Measurements from ENCODE around the gene BMPR1A.
A peak's percentile ranks its signal among the peaks of the same experiment; 100 is the strongest.
"Not testable (repeated sequence)": the region's sequence is repeated elsewhere in the genome, so short reads cannot be mapped to it uniquely, and the experiment has no call there.

BMPR1A gene

GRCh38 chr10:86732771-86733170 is 23.6 kb upstream of the BMPR1A start:
- DNase-seq: no peak

GRCh38 chr10:86733260-86733671 is 23.2 kb upstream of the BMPR1A start:
- peak; percentile 40 for DNase-seq

- DNase-seq: no peak
Measured at GRCh38 chr10:86734207-86734988, 22.0 kb upstream of the BMPR1A start.

- not testable (repeated sequence) for DNase-seq
Measured at GRCh38 chr10:86735278-86735677, 21.1 kb upstream of the BMPR1A start.

GRCh38 chr10:86742230-86742629 is 14.2 kb upstream of the BMPR1A start:
- DNase-seq: no peak

- no peak for DNase-seq
Measured at GRCh38 chr10:86744067-86744725, 12.2 kb upstream of the BMPR1A start.

- no peak for DNase-seq
Measured at GRCh38 chr10:86747796-86748581, 8.4 kb upstream of the BMPR1A start.

- DNase-seq: no peak
Measured at GRCh38 chr10:86749854-86750253, 6.6 kb upstream of the BMPR1A start.

- no peak for DNase-seq
Measured at GRCh38 chr10:86751477-86751876, 4.9 kb upstream of the BMPR1A start.

- peak; percentile 60 for DNase-seq
Measured at GRCh38 chr10:86752311-86752710, 4.1 kb upstream of the BMPR1A start.

GRCh38 chr10:86753051-86753450 is 3.4 kb upstream of the BMPR1A start:
- DNase-seq: no peak

- no peak for DNase-seq
Measured at GRCh38 chr10:86753638-86754434, 2.6 kb upstream of the BMPR1A start.

- DNase-seq: no peak
Measured at GRCh38 chr10:86755454-86755739, 1.0 kb upstream of the BMPR1A start.

GRCh38 chr10:86755740-86756510 is 494 bp upstream of the BMPR1A start:
- peak; percentile 89 for DNase-seq

GRCh38 chr10:86757113-86757972 is 924 bp downstream of the BMPR1A start:
- no peak for DNase-seq

GRCh38 chr10:86758189-86759072 is 2.0 kb downstream of the BMPR1A start:
- no peak for DNase-seq

GRCh38 chr10:86759073-86759672 is 2.8 kb downstream of the BMPR1A start:
- DNase-seq: no peak

- DNase-seq: no peak
Measured at GRCh38 chr10:86763404-86763803, 7.0 kb downstream of the BMPR1A start.

GRCh38 chr10:86765548-86765947 is 9.1 kb downstream of the BMPR1A start:
- DNase-seq: no peak
